ENCODE results near the gene SMYD3.

- no peak for TF ChIP-seq CTCF (IDR thresholded peaks at IDR 0.05)
- TF ChIP-seq POLR2AphosphoS5 (IDR thresholded peaks at IDR 0.05): no peak
Measured at GRCh38 chr1:246141306-246141705, 365.8 kb downstream of the SMYD3 start.

Data from gastroesophageal sphincter (tissue), 3 donors.